ENCODE measurements around the gene ZNF516. TPM values are rescaled to one million over a fixed set of nuclear protein-coding genes. Genes with fewer than 3 reads are reported as not detected.

The ZNF516 gene
- total and polyA plus RNA-seq, 10 of the 15 experiments (the other 5 are each of a cell fraction or from before 2014, with no cell fraction given), result 2.0 to 32.0 (median 8.3) TPM

GRCh38 chr18:76484749-76485387 is 10.2 kb downstream of the ZNF516 start:
- Histone ChIP-seq H4K20me1 (ENCODE audit: control insufficient read depth, insufficient read depth) (0 out of 2 replicates have a peak, but pooled peaks cover 2% of the 10 kb centered on the region), H3K36me3 (ENCODE audit: control insufficient read depth in 2 of 2, insufficient read depth in 2 of 2, low read length in 1 of 2) (peaks cover 6 to 7% of the 10 kb centered on the region in 2 experiments; a peak in 2 of 4 replicates), H3K9me3 (replicated peaks; ENCODE audit: control insufficient read depth, insufficient read depth, low read length) (no peaks in the 10 kb centered on the region), H3K27me3 (replicated peaks in 1 of 2; ENCODE audit: control insufficient read depth in 2 of 2, insufficient read depth in 2 of 2, low read length in 1 of 2) (no peaks in the 10 kb centered on the region), H3K4me1 (ENCODE audit: control insufficient read depth, insufficient read depth, low read length) (peaks cover 30% of the 10 kb centered on the region), H3K9ac (ENCODE audit: control insufficient read depth, insufficient read depth, low read length) (no peak overlapping the region), H3K79me2 (ENCODE audit: control insufficient read depth, insufficient read depth, low read length) (peaks cover 94% of the 10 kb centered on the region), H2AFZ (ENCODE audit: control insufficient read depth, low read depth, low read length) (no peak overlapping the region), H3K4me3 (peak overlapping the region; percentile 62), H3K4me2 (ENCODE audit: control insufficient read depth, insufficient read depth) (peak overlapping the region; percentile 80), H3K27ac (ENCODE audit: control insufficient read depth, insufficient read depth) (peak overlapping the region; percentile 39)
- no peak for DNase-seq (ENCODE audit: low read depth, low spot score)
- in situ Hi-C loops (cut with MboI), result no loop called here
- ChIA-PET POLR2A (interaction anchor here (1.6 kb wide), 1 partner anchor 9 kb away, joined by 3 read pairs; no protein-coding TSS in a partner anchor), CTCF (interaction anchor here (1.0 to 1.9 kb wide), 4 partner anchors 9 to 28 kb away, joined by 3 to 5 read pairs (median 4); no protein-coding TSS in a partner anchor), SMC1A (ENCODE audit: uncharacterized antibody, unreplicated experiment) (interaction anchor here (1.1 to 1.9 kb wide), 6 partner anchors 10 to 89 kb away, joined by 3 to 10 read pairs (median 3); no protein-coding TSS in a partner anchor), RAD21 (ENCODE audit: unreplicated experiment) (interaction anchor here (1.5 to 1.7 kb wide), 2 partner anchors 9 to 10 kb away, joined by 4 to 5 read pairs; no protein-coding TSS in a partner anchor)
- ATAC-seq, result peak; percentile 79
- intact Hi-C loops (cut with micrococcal nuclease; ENCODE audit: unreplicated experiment), result loop anchor here (10.0 kb wide), 1 partner anchor 1280 kb away; the partner anchor contains the start of gene PTGR3
- WGBS (ENCODE audit: insufficient coverage, insufficient replicate concordance, low lambda C conversion rate, missing lambda C conversion rate), result under 1% methylated on average over 6 of the region's 6 CpGs
- FAIRE-seq, result no peak
- BruUV-seq (replicated peaks), result no TSS peak
- no peak for TF ChIP-seq CHD1 (IDR thresholded peaks at IDR 0.05; ENCODE audit: low read depth, low read length)
- TF ChIP-seq ZNF274 (IDR thresholded peaks at IDR 0.05; ENCODE audit: insufficient read depth, insufficient read length), result no peak
- peak; percentile 52; the same call in 1 of the 2 replicates for TF ChIP-seq BCL11A (IDR thresholded peaks at IDR 0.05; ENCODE audit: low read depth, low read length)
- TF ChIP-seq RAD51 (IDR thresholded peaks at IDR 0.05), result no peak
- no peak for TF ChIP-seq IRF5 (IDR thresholded peaks at IDR 0.05; ENCODE audit: borderline replicate concordance)
- no peak for TF ChIP-seq SMC3 (IDR thresholded peaks at IDR 0.05; ENCODE audit: borderline replicate concordance, low read length)
- no peak for TF ChIP-seq CTCF (IDR thresholded peaks at IDR 0.05 in 2 of 3, conservative IDR thresholded peaks at IDR 0.05 in 1 of 3; ENCODE audit: control insufficient read depth in 2 of 3, extremely low read depth in 1 of 3, insufficient read depth in 1 of 3, low read depth in 3 of 3, low read length in 3 of 3)
- TF ChIP-seq CUX1 (IDR thresholded peaks at IDR 0.05; ENCODE audit: insufficient replicate concordance, low read depth, low read length), result peak; percentile 46
- no peak for TF ChIP-seq PAX8 (IDR thresholded peaks at IDR 0.05)
- TF ChIP-seq E4F1 (IDR thresholded peaks at IDR 0.05; ENCODE audit: borderline replicate concordance, partially characterized antibody), result no peak
- no peak; the same call in 1 of the 2 replicates for TF ChIP-seq BACH1 (IDR thresholded peaks at IDR 0.05; ENCODE audit: borderline replicate concordance)
- no peak for TF ChIP-seq CREM (IDR thresholded peaks at IDR 0.05; ENCODE audit: low read depth)

Data from GM12878 (cell line).